ENCODE measurements around the gene TCN1.
"Not testable (repeated sequence)": the region's sequence is repeated elsewhere in the genome, so short reads cannot be mapped to it uniquely, and the experiment has no call there.

Gene TCN1

GRCh38 chr11:59857439-59858434 lies 8.6 kb downstream of the TCN1 start:
- DNase-seq: peak; percentile 62

GRCh38 chr11:59854871-59855270 lies 11.4 kb downstream of the TCN1 start:
- no peak for DNase-seq

- not testable (repeated sequence) for DNase-seq
Observed at GRCh38 chr11:59851416-59851815, 14.9 kb downstream of the TCN1 start.

GRCh38 chr11:59849551-59849950 lies 16.7 kb downstream of the TCN1 start:
- DNase-seq: not testable (repeated sequence)

GRCh38 chr11:59849129-59849528 lies 17.2 kb downstream of the TCN1 start:
- no peak for DNase-seq

- DNase-seq: not testable (repeated sequence)
Observed at GRCh38 chr11:59848439-59848838, 17.8 kb downstream of the TCN1 start.

- DNase-seq: no peak
Observed at GRCh38 chr11:59847626-59848025, 18.7 kb downstream of the TCN1 start.

GRCh38 chr11:59846556-59846955 lies 19.7 kb downstream of the TCN1 start:
- no peak for DNase-seq

GRCh38 chr11:59845399-59845798 lies 20.9 kb downstream of the TCN1 start, which contains the start of gene CBLIF:
Gene CBLIF, minus strand, starts transcription at chr11:59845499. Its CDS starts 46 bp downstream, at chr11:59845453.
- DNase-seq: no peak

- no peak for DNase-seq
Observed at GRCh38 chr11:59842316-59842715, 24.0 kb downstream of the TCN1 start.

- DNase-seq: no peak
Observed at GRCh38 chr11:59841514-59841913, 24.8 kb downstream of the TCN1 start.

GRCh38 chr11:59839615-59840014 lies 26.7 kb downstream of the TCN1 start:
- DNase-seq: no peak

- DNase-seq: peak; percentile 48
Observed at GRCh38 chr11:59833602-59834001, 32.7 kb downstream of the TCN1 start.

GRCh38 chr11:59829358-59829757 lies 36.9 kb downstream of the TCN1 start:
- no peak for DNase-seq

- DNase-seq: peak; percentile 94
Observed at GRCh38 chr11:59822989-59823566, 43.2 kb downstream of the TCN1 start.

GRCh38 chr11:59818572-59818971 lies 47.7 kb downstream of the TCN1 start:
- DNase-seq: no peak

- peak; percentile 37 for DNase-seq
Observed at GRCh38 chr11:59816434-59816833, 49.9 kb downstream of the TCN1 start.

- DNase-seq: no peak
Observed at GRCh38 chr11:59815754-59816153, 50.5 kb downstream of the TCN1 start.

- peak; percentile 80 for DNase-seq
Observed at GRCh38 chr11:59814021-59814420, 52.3 kb downstream of the TCN1 start.

- DNase-seq: no peak
Observed at GRCh38 chr11:59813364-59813763, 52.9 kb downstream of the TCN1 start.

- no peak for DNase-seq
Observed at GRCh38 chr11:59812220-59812619, 54.1 kb downstream of the TCN1 start.

GRCh38 chr11:59810911-59811259 lies 55.4 kb downstream of the TCN1 start:
- no peak for DNase-seq

GRCh38 chr11:59810189-59810910 lies 55.9 kb downstream of the TCN1 start, which contains the start of gene MRPL16:
Gene MRPL16, minus strand, starts transcription at chr11:59810778. Its CDS starts 120 bp downstream, at chr11:59810658.
- peak; percentile 96 for DNase-seq

Data from OCI-M1 (cell line).